Keratinocyte (primary cell): ENCODE measurements around the gene TM9SF3. TPM values are rescaled to one million over a fixed set of nuclear protein-coding genes. Genes with fewer than 3 reads are reported as not detected.
A peak's percentile ranks its signal among the peaks of the same experiment; 100 is the strongest.

Experiments used
- DNase-seq: peaks from one replicate; pipeline ENCODE4 v3.0.0-alpha.2; 2011; ENCODE audit warnings: low read depth, missing footprints, low spot score
- FAIRE-seq: peaks from 2 replicates; lab custom pipeline; 2011; peaks lifted over from hg19 to GRCh38; lab: Jason Lieb, UNC
- H2AFZ ChIP-seq: 2 replicates; pipeline ENCODE4 v1.6.0; 2012; ENCODE audit warnings: low read length, control low read depth, inconsistent platforms; ENCODE audit not compliant: control insufficient read depth
- H3K27ac ChIP-seq: 2 replicates; pipeline ENCODE4 v1.5.1; 2011; ENCODE audit warnings: low read length; ENCODE audit not compliant: control insufficient read depth, insufficient read depth
- H3K27me3 ChIP-seq: 3 replicates; pipeline ENCODE4 v1.6.0; 2011; ENCODE audit warnings: low read length; ENCODE audit not compliant: control insufficient read depth, insufficient read depth; ENCODE audit errors: extremely low read depth
- H3K36me3 ChIP-seq, 2 experiments: 2 replicates in 1 of 2; 3 replicates in 1 of 2; pipeline ENCODE4 v1.5.1; 2011; ENCODE audit warnings: low read length in 2 of 2, mild to moderate bottlenecking in 1 of 2; ENCODE audit not compliant: control insufficient read depth in 2 of 2, insufficient read depth in 2 of 2; ENCODE audit errors: extremely low read depth in 1 of 2
- H3K4me1 ChIP-seq: 3 replicates; pipeline ENCODE4 v1.5.1; 2011; ENCODE audit warnings: low read length; ENCODE audit not compliant: control insufficient read depth, insufficient read depth; ENCODE audit errors: extremely low read depth
- H3K4me2 ChIP-seq: 3 replicates; pipeline ENCODE4 v1.6.0; 2011; ENCODE audit warnings: low read depth, low read length; ENCODE audit not compliant: control insufficient read depth, insufficient read depth; ENCODE audit errors: extremely low read depth
- H3K4me3 ChIP-seq, 3 experiments: fragments of 200-600 bp in 1 of 3; sonication (generic) in 1 of 3; 2 replicates in 2 of 3; 3 replicates in 1 of 3; pipeline ENCODE4 v1.5.1; 2011 to 2016; ENCODE audit warnings: low read length in 3 of 3, mild to moderate bottlenecking in 3 of 3, control low read depth in 2 of 3, inconsistent platforms in 1 of 3, low read depth in 1 of 3, mixed read lengths in 1 of 3, mixed run types in 1 of 3, moderate library complexity in 1 of 3; ENCODE audit not compliant: control insufficient read depth in 2 of 3, insufficient read depth in 2 of 3; ENCODE audit errors: extremely low read depth in 1 of 3
- H3K79me2 ChIP-seq: 2 replicates; pipeline ENCODE4 v1.6.0; 2012; ENCODE audit warnings: low read length; ENCODE audit not compliant: control insufficient read depth, insufficient read depth
- H3K9ac ChIP-seq: 3 replicates; pipeline ENCODE4 v1.6.0; 2011; ENCODE audit warnings: low read length; ENCODE audit not compliant: control insufficient read depth, insufficient read depth; ENCODE audit errors: extremely low read depth
- H3K9me1 ChIP-seq: 3 replicates; pipeline ENCODE4 v1.6.0; 2011; ENCODE audit warnings: low read length; ENCODE audit not compliant: control insufficient read depth, insufficient read depth; ENCODE audit errors: extremely low read depth
- H3K9me3 ChIP-seq: 2 replicates; pipeline ENCODE4 v1.5.1; 2012; ENCODE audit warnings: low read depth, low read length; ENCODE audit not compliant: control insufficient read depth
- H4K20me1 ChIP-seq: 3 replicates; pipeline ENCODE4 v1.6.0; 2011; ENCODE audit warnings: low read length; ENCODE audit not compliant: control insufficient read depth, insufficient read depth; ENCODE audit errors: extremely low read depth
- CTCF ChIP-seq, 3 experiments: IDR thresholded peaks in 1 of 3; conservative IDR thresholded peaks in 1 of 3; optimal IDR thresholded peaks in 1 of 3; 2 replicates in 2 of 3; 3 replicates in 1 of 3; pipeline versions ENCODE3 to v1.5.1; 2011; ENCODE audit warnings: low read length in 3 of 3, mild to moderate bottlenecking in 3 of 3, moderate library complexity in 2 of 3, control low read depth in 1 of 3, inconsistent platforms in 1 of 3; ENCODE audit not compliant: insufficient read depth in 2 of 3; ENCODE audit errors: extremely low read depth in 1 of 3
- EZH2 ChIP-seq: IDR thresholded peaks from one replicate; pipeline ENCODE4 v1.6.1; 2012; ENCODE audit warnings: inconsistent platforms, mild to moderate bottlenecking, low read length, moderate library complexity
- dilution Hi-C: fragments of 300-500 bp; cut with MboI; formaldehyde crosslinking; loops from one replicate; pipeline ENCODE4 v1.7.0; 2020; ENCODE audit warnings: low sequenced_read_pairs; ENCODE audit not compliant: extremely low pct_ligation_motif_present
- polyA plus RNA-seq, 5 experiments: library from polyadenylated mRNA; depleted of rRNA in 3 of 5; stranded (reverse) in 3 of 5; stranded (forward) in 1 of 5; unstranded in 1 of 5; fragments of >200 nt; gene quantifications; 1 replicate in 1 of 5; 2 replicates in 3 of 5; 3 replicates in 1 of 5; pipeline versions ENCODE4 v1.2.1 to v1.2.3, GENCODE V29; 2011 to 2012; ENCODE audit warnings: missing spikeins in 2 of 5, low read depth in 1 of 5, low replicate concordance in 1 of 5

TM9SF3 gene
- polyA plus RNA-seq, 1 donor (not counting 4 experiments of a cell fraction or from before 2014, with no cell fraction given) = 90.0 TPM

GRCh38 chr10:96513305-96513697, 73.5 kb downstream of the TM9SF3 start:
- Histone ChIP-seq H3K4me1 (peaks cover 27% of the 10 kb centered on the region), H3K79me2 (no peaks in the 10 kb centered on the region), H4K20me1 (no peaks in the 10 kb centered on the region), H3K9me3 (no peaks in the 10 kb centered on the region), H3K27ac (no peak overlapping the region), H3K4me3 (peak overlapping the region; percentile 44 to 60 (median 60)), H3K36me3 (no peaks in the 10 kb centered on the region), H2AFZ (peak overlapping the region; percentile 56), H3K27me3 (peaks cover 15% of the 10 kb centered on the region), H3K9ac (peak overlapping the region; percentile 9), H3K4me2 (peak overlapping the region; percentile 87), H3K9me1 (no peaks in the 10 kb centered on the region)
- dilution Hi-C loops = no loop called here
- no peak for FAIRE-seq
- no peak for DNase-seq
- no peak for TF ChIP-seq CTCF (optimal IDR thresholded peaks at IDR 0.05 in 1 of 3, IDR thresholded peaks at IDR 0.05 in 1 of 3, conservative IDR thresholded peaks at IDR 0.05 in 1 of 3; ENCODE audit: extremely low read depth in 1 of 3, insufficient read depth in 2 of 3, low read length in 3 of 3)

- H3K9me1 ChIP-seq = no peaks in the 10 kb centered on the region
- H4K20me1 ChIP-seq = no peaks in the 10 kb centered on the region
- TF ChIP-seq CTCF (optimal IDR thresholded peaks at IDR 0.05 in 1 of 3, IDR thresholded peaks at IDR 0.05 in 1 of 3, conservative IDR thresholded peaks at IDR 0.05 in 1 of 3; ENCODE audit: extremely low read depth in 1 of 3, insufficient read depth in 2 of 3, low read length in 3 of 3) = peak in 1 of 3 experiments; percentile 5
- no peak for TF ChIP-seq EZH2
- DNase-seq (no peak), FAIRE-seq (no peak)
- peaks cover 15% of the 10 kb centered on the region for H3K27me3 ChIP-seq
- no peaks in the 10 kb centered on the region for H3K36me3 ChIP-seq
- peak overlapping the region; percentile 9 for H3K9ac ChIP-seq
- H3K27ac ChIP-seq = no peak overlapping the region
- H3K4me2 ChIP-seq = peak overlapping the region; percentile 87
- H3K79me2 ChIP-seq = no peaks in the 10 kb centered on the region
- no peaks in the 10 kb centered on the region for H3K9me3 ChIP-seq
- H3K4me1 ChIP-seq = peaks cover 27% of the 10 kb centered on the region
- dilution Hi-C loops = no loop called here
- peak overlapping the region; percentile 24 for H2AFZ ChIP-seq
- peak overlapping the region; percentile 44 to 60 (median 60) for H3K4me3 ChIP-seq
Observed at GRCh38 chr10:96512524-96513304, 74.1 kb downstream of the TM9SF3 start.
